ENCODE measurements around the gene ADAMTS16.

Gene ADAMTS16

DNA sequence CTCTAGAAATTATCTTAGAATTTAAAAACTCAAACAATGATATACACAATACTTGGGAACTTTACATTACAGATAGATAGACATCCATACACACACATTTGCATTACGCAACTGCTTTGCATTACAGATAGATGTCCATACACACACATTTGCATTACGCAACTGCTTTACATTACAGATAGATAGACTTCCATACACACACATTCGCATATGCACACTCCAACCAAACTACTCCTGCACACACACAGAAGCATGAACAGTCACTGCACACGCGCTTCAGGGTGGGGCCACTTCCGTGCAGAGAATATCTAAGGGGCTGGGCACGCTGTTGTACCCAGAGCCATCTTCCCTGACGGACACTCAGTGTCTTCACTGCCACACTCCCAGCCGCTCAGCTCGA, 7.9 kb upstream of the ADAMTS16 start:
- Histone ChIP-seq H3K27me3 (ENCODE audit: insufficient read depth, low read length) (0 out of 2 replicates have a peak, but pooled peaks cover 4% of the 10 kb centered on the region), H3K27ac (ENCODE audit: low read depth, low read length, poor library complexity, severe bottlenecking) (no peak overlapping the region), H3K9me2 (ENCODE audit: low read depth, low read length) (no peaks in the 10 kb centered on the region), H3K36me3 (ENCODE audit: insufficient read depth, low read length) (no peaks in the 10 kb centered on the region), H3K4me1 (ENCODE audit: insufficient read depth, low read length, severe bottlenecking) (no peaks in the 10 kb centered on the region), H2AFZ (ENCODE audit: low read length) (no peak overlapping the region), H4K20me1 (ENCODE audit: insufficient read depth, low read length) (no peaks in the 10 kb centered on the region), H3K79me2 (ENCODE audit: insufficient read depth, low read length) (no peaks in the 10 kb centered on the region), H3K4me2 (ENCODE audit: low read length) (no peak overlapping the region), H3F3A (ENCODE audit: insufficient read depth, low read length) (no peaks in the 10 kb centered on the region), H3K4me3 (ENCODE audit: low read depth, low read length, poor library complexity, severe bottlenecking) (no peak overlapping the region), H3K9me3 (ENCODE audit: low read length) (no peaks in the 10 kb centered on the region), H3K9ac (ENCODE audit: low read length) (no peak overlapping the region)
- TF ChIP-seq, protein P1, sequence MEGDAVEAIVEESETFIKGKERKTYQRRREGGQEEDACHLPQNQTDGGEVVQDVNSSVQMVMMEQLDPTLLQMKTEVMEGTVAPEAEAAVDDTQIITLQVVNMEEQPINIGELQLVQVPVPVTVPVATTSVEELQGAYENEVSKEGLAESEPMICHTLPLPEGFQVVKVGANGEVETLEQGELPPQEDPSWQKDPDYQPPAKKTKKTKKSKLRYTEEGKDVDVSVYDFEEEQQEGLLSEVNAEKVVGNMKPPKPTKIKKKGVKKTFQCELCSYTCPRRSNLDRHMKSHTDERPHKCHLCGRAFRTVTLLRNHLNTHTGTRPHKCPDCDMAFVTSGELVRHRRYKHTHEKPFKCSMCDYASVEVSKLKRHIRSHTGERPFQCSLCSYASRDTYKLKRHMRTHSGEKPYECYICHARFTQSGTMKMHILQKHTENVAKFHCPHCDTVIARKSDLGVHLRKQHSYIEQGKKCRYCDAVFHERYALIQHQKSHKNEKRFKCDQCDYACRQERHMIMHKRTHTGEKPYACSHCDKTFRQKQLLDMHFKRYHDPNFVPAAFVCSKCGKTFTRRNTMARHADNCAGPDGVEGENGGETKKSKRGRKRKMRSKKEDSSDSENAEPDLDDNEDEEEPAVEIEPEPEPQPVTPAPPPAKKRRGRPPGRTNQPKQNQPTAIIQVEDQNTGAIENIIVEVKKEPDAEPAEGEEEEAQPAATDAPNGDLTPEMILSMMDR (IDR thresholded peaks at IDR 0.05; ENCODE audit: low read length): no peak
- TF ChIP-seq EZH2 (IDR thresholded peaks at IDR 0.05; ENCODE audit: borderline replicate concordance, low read length): no peak

DNA sequence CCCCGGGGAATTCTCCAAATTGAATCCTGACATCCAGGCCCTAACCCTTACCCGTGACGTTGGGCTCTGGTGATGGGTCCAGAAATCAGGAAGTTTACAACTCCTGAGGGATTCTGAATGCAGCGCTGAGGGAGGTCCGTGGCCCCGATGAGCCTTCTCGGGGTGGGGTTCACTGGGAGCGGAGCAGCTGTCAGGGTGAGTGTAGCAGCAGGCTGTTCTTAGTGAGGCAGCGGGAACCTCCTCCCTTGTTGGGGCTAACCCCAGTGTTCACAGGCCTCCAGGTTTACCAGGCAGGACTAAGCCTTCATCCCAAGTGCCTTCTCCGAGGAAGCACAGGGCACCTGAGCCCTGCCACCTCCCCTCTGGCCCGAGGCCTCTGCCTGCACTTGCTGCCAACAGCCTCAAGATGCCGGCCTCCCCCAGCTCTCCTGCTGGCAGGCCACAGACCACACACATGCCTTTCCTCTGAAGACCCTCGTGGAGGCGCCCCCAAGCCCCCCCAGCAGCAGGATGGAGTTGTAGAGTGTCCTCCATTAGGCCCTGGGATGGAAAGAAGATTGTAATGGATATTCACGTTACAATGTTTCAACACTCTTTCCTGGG, 7.3 kb upstream of the ADAMTS16 start:
- Histone ChIP-seq H3K4me1 (ENCODE audit: insufficient read depth, low read length, severe bottlenecking) (no peaks in the 10 kb centered on the region), H3K9me3 (ENCODE audit: low read length) (no peaks in the 10 kb centered on the region), H4K20me1 (ENCODE audit: insufficient read depth, low read length) (no peaks in the 10 kb centered on the region), H3K4me3 (ENCODE audit: low read depth, low read length, poor library complexity, severe bottlenecking) (no peak overlapping the region), H3K9ac (ENCODE audit: low read length) (no peak overlapping the region), H3K27me3 (ENCODE audit: insufficient read depth, low read length) (0 out of 2 replicates have a peak, but pooled peaks cover 4% of the 10 kb centered on the region), H3K9me2 (ENCODE audit: low read depth, low read length) (no peaks in the 10 kb centered on the region), H3F3A (ENCODE audit: insufficient read depth, low read length) (no peaks in the 10 kb centered on the region), H3K4me2 (ENCODE audit: low read length) (no peak overlapping the region), H3K79me2 (ENCODE audit: insufficient read depth, low read length) (no peaks in the 10 kb centered on the region), H3K27ac (ENCODE audit: low read depth, low read length, poor library complexity, severe bottlenecking) (no peak overlapping the region), H2AFZ (ENCODE audit: low read length) (no peak overlapping the region), H3K36me3 (ENCODE audit: insufficient read depth, low read length) (no peaks in the 10 kb centered on the region)
- TF ChIP-seq, protein P1 (IDR thresholded peaks at IDR 0.05; ENCODE audit: low read length): no peak
- TF ChIP-seq EZH2 (IDR thresholded peaks at IDR 0.05; ENCODE audit: borderline replicate concordance, low read length): no peak

DNA sequence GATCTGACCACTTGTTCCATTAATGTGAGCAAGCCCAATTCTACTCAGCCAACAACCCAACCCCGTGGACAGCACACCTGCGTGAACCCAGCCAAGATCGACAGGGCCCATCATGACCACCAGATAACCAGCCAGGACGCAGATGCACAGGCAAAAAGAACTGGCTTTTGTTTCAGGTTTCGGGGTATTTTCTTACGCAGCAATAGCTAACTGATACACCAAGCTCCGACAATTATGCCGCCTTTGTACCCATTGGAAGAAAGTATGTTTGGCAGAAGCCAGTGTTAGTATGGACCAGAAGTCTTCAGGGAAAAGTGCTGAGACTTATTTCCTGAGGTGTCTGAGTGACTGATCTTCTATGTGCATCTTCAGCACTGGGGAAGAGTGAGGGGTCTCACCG, 6.0 kb upstream of the ADAMTS16 start:
- no peaks in the 10 kb centered on the region for H3K36me3 ChIP-seq (ENCODE audit: insufficient read depth, low read length)
- no peaks in the 10 kb centered on the region for H3K79me2 ChIP-seq (ENCODE audit: insufficient read depth, low read length)
- no peak overlapping the region for H2AFZ ChIP-seq (ENCODE audit: low read length)
- no peak overlapping the region for H3K27ac ChIP-seq (ENCODE audit: low read depth, low read length, poor library complexity, severe bottlenecking)
- H3F3A ChIP-seq (ENCODE audit: insufficient read depth, low read length): no peaks in the 10 kb centered on the region
- no peak overlapping the region for H3K4me2 ChIP-seq (ENCODE audit: low read length)
- H3K9me2 ChIP-seq (ENCODE audit: low read depth, low read length): no peaks in the 10 kb centered on the region
- H4K20me1 ChIP-seq (ENCODE audit: insufficient read depth, low read length): no peaks in the 10 kb centered on the region
- H3K4me1 ChIP-seq (ENCODE audit: insufficient read depth, low read length, severe bottlenecking): no peaks in the 10 kb centered on the region
- no peak overlapping the region for H3K9ac ChIP-seq (ENCODE audit: low read length)
- TF ChIP-seq, protein P1 (IDR thresholded peaks at IDR 0.05; ENCODE audit: low read length): no peak
- no peak overlapping the region for H3K4me3 ChIP-seq (ENCODE audit: low read depth, low read length, poor library complexity, severe bottlenecking)
- H3K9me3 ChIP-seq (ENCODE audit: low read length): no peaks in the 10 kb centered on the region
- 0 out of 2 replicates have a peak, but pooled peaks cover 4% of the 10 kb centered on the region for H3K27me3 ChIP-seq (ENCODE audit: insufficient read depth, low read length)
